H9 (cell line): ENCODE results near the gene CLDN22. TPM values are rescaled to one million over a fixed set of nuclear protein-coding genes. Genes with fewer than 3 reads are reported as not detected.

Experiments
- DNase-seq: peaks from one replicate; pipeline ENCODE4 v3.0.0-alpha.2; 2017
- H2AFZ ChIP-seq: one replicate; pipeline ENCODE4 v1.6.1; 2013; ENCODE audit warnings: mild to moderate bottlenecking, low read length, control low read depth, moderate library complexity
- H2AK5ac ChIP-seq: 2 replicates; pipeline ENCODE4 v1.6.1; 2013; ENCODE audit warnings: low read length, control low read depth, mixed read lengths; ENCODE audit not compliant: insufficient read length
- H2BK120ac ChIP-seq: one replicate; pipeline ENCODE4 v1.6.1; 2013; ENCODE audit warnings: low read depth, mild to moderate bottlenecking, low read length, control low read depth, inconsistent platforms; ENCODE audit not compliant: poor library complexity, severe bottlenecking
- H2BK12ac ChIP-seq: 2 replicates; pipeline ENCODE4 v1.6.1; 2013; ENCODE audit warnings: low read length, control low read depth, mixed read lengths, low read depth; ENCODE audit not compliant: insufficient read length
- H2BK15ac ChIP-seq: 2 replicates; pipeline ENCODE4 v1.6.1; 2013; ENCODE audit warnings: low read depth, low read length, control low read depth
- H2BK20ac ChIP-seq: one replicate; pipeline ENCODE4 v1.6.1; 2013; ENCODE audit warnings: low read depth, mild to moderate bottlenecking, low read length, control low read depth, inconsistent platforms; ENCODE audit not compliant: poor library complexity, severe bottlenecking
- H2BK5ac ChIP-seq: 2 replicates; pipeline ENCODE4 v1.6.1; 2013; ENCODE audit warnings: low read length, control low read depth, mixed read lengths; ENCODE audit not compliant: insufficient read length
- H3K14ac ChIP-seq: 2 replicates; pipeline ENCODE4 v1.6.1; 2013; ENCODE audit warnings: low read length, control low read depth; ENCODE audit not compliant: insufficient read depth
- H3K18ac ChIP-seq: 2 replicates; pipeline ENCODE4 v1.6.1; 2013; ENCODE audit warnings: low read depth, mild to moderate bottlenecking, mixed read lengths, low read length, control low read depth; ENCODE audit not compliant: insufficient read length
- H3K23ac ChIP-seq: 2 replicates; pipeline ENCODE4 v1.6.1; 2013; ENCODE audit warnings: low read length, control low read depth, mixed read lengths, low read depth; ENCODE audit not compliant: insufficient read length
- H3K23me2 ChIP-seq: 2 replicates; pipeline ENCODE4 v1.6.1; 2013; ENCODE audit warnings: low read depth, mild to moderate bottlenecking, mixed read lengths, low read length, control low read depth; ENCODE audit not compliant: insufficient read length, poor library complexity, severe bottlenecking
- H3K27ac ChIP-seq: 2 replicates; pipeline ENCODE4 v1.5.1; 2013; ENCODE audit warnings: low read length, control low read depth, mixed read lengths, low read depth; ENCODE audit not compliant: insufficient read length
- H3K27me3 ChIP-seq: 2 replicates; pipeline ENCODE4 v1.6.1; 2013; ENCODE audit warnings: low read length, control low read depth, inconsistent platforms; ENCODE audit not compliant: insufficient read depth
- H3K4ac ChIP-seq: 2 replicates; pipeline ENCODE4 v1.6.1; 2013; ENCODE audit warnings: low read depth, mild to moderate bottlenecking, control low read depth, inconsistent platforms, low read length, moderate library complexity
- H3K4me1 ChIP-seq: 2 replicates; pipeline ENCODE4 v1.6.1; 2013; ENCODE audit warnings: low read length, control low read depth, inconsistent platforms; ENCODE audit not compliant: insufficient read depth
- H3K4me2 ChIP-seq: 2 replicates; pipeline ENCODE4 v1.6.1; 2013; ENCODE audit warnings: low read length, control low read depth, mixed read lengths; ENCODE audit not compliant: insufficient read length, insufficient read depth
- H3K56ac ChIP-seq: 2 replicates; pipeline ENCODE4 v1.6.1; 2013; ENCODE audit warnings: low read depth, mild to moderate bottlenecking, mixed read lengths, low read length, control low read depth; ENCODE audit not compliant: insufficient read length
- H3K79me1 ChIP-seq: 2 replicates; pipeline ENCODE4 v1.6.1; 2013; ENCODE audit warnings: low read depth, mild to moderate bottlenecking, moderate library complexity, low read length, control low read depth, inconsistent platforms; ENCODE audit not compliant: insufficient read depth, poor library complexity, severe bottlenecking
- H3K79me2 ChIP-seq: 2 replicates; pipeline ENCODE4 v1.6.1; 2013; ENCODE audit warnings: low read length, control low read depth, inconsistent platforms; ENCODE audit not compliant: insufficient read depth
- H3K9ac ChIP-seq: 2 replicates; pipeline ENCODE4 v1.6.1; 2013; ENCODE audit warnings: low read length, control low read depth, mixed read lengths; ENCODE audit not compliant: insufficient read length; ENCODE audit errors: extremely low read depth
- H3K9me3 ChIP-seq: one replicate; pipeline ENCODE4 v1.6.1; 2013; ENCODE audit warnings: low read depth, low read length, inconsistent platforms; ENCODE audit not compliant: control insufficient read depth
- H3T11ph ChIP-seq: one replicate; pipeline ENCODE4 v1.6.1; 2013; ENCODE audit warnings: mild to moderate bottlenecking, low read length, control low read depth, inconsistent platforms
- H4K20me1 ChIP-seq: one replicate; pipeline ENCODE4 v1.6.1; 2013; ENCODE audit not compliant: control insufficient read depth, insufficient read length, insufficient read depth
- H4K5ac ChIP-seq: 2 replicates; pipeline ENCODE4 v1.6.1; 2013; ENCODE audit warnings: low read depth, mild to moderate bottlenecking, mixed read lengths, low read length, control low read depth; ENCODE audit not compliant: insufficient read length
- H4K8ac ChIP-seq: replicated peaks from 2 replicates; pipeline ENCODE4 v1.6.1; 2013; ENCODE audit warnings: low read length, control low read depth, mixed read lengths, low read depth; ENCODE audit not compliant: insufficient read length
- H4K91ac ChIP-seq: 2 replicates; pipeline ENCODE4 v1.6.1; 2013; ENCODE audit warnings: low read depth, mild to moderate bottlenecking, moderate library complexity, mixed read lengths, low read length, control low read depth; ENCODE audit not compliant: insufficient read length
- H3K27ac Mint-ChIP-seq, 3 experiments: 2 replicates in 2 of 3; 3 replicates in 1 of 3; pipeline ENCODE4 v1.8.0; 2020 to 2021; ENCODE audit warnings: mixed read lengths in 3 of 3, mild to moderate bottlenecking in 1 of 3, moderate library complexity in 1 of 3
- H3K27me3 Mint-ChIP-seq: 2 replicates; pipeline ENCODE4 v1.8.0; 2021; ENCODE audit warnings: low read depth, mild to moderate bottlenecking, moderate library complexity, mixed read lengths
- H3K36me3 Mint-ChIP-seq, 3 experiments: 2 replicates in 2 of 3; 3 replicates in 1 of 3; pipeline ENCODE4 v1.8.0; 2020 to 2021; ENCODE audit warnings: low read depth in 3 of 3, mixed read lengths in 3 of 3; ENCODE audit not compliant: insufficient read depth in 1 of 3
- H3K4me1 Mint-ChIP-seq, 2 experiments: 2 replicates each; pipeline ENCODE4 v1.8.0; 2020; ENCODE audit warnings: mixed read lengths in 2 of 2
- H3K4me3 Mint-ChIP-seq, 2 experiments: 2 replicates in 1 of 2; 3 replicates in 1 of 2; pipeline ENCODE4 v1.8.0; 2020 to 2021; ENCODE audit warnings: mild to moderate bottlenecking in 2 of 2, mixed read lengths in 2 of 2, moderate library complexity in 1 of 2
- H3K9me3 Mint-ChIP-seq, 2 experiments: 2 replicates in 1 of 2; 3 replicates in 1 of 2; pipeline ENCODE4 v1.8.0; 2020; ENCODE audit warnings: mild to moderate bottlenecking in 2 of 2, mixed read lengths in 2 of 2, moderate library complexity in 1 of 2
- CTCF ChIP-seq: fragments of 200-600 bp; sonication (generic); conservative IDR thresholded peaks from 3 replicates; pipeline ENCODE4 v1.8.0; 2021; ENCODE audit warnings: antibody characterized with exemption, mild to moderate bottlenecking
- WGBS: extraction: QIAGEN DNeasy Blood & Tissue Kit; methylation state at CpG from one replicate; pipeline ENCODE4 v1.1.7; 2013; ENCODE audit warnings: missing lambda C conversion rate, low lambda C conversion rate, mixed read lengths; ENCODE audit not compliant: insufficient read length; ENCODE audit errors: extremely low coverage; 5-methylcytosine and 5-hydroxymethylcytosine counted together
- total RNA-seq: library from RNA; stranded (reverse); gene quantifications from 2 replicates; pipeline ENCODE4 v1.2.1, GENCODE V29; 2021

Gene CLDN22
- total RNA-seq, 1 experiment from 2014 or later: not detected

GRCh38 chr4:183304067-183304466 is 16.0 kb downstream of the CLDN22 start:
- no peaks in the 10 kb centered on the region for H3K9me3 Mint-ChIP-seq
- no peak overlapping the region for H2BK12ac ChIP-seq
- no CpG with 5 or more reads among the region's 4 CpGs for WGBS
- no peaks in the 10 kb centered on the region for H3K9me3 ChIP-seq
- no peaks in the 10 kb centered on the region for H3K4me1 Mint-ChIP-seq
- H3K4me1 ChIP-seq: no peaks in the 10 kb centered on the region
- peak overlapping the region in 1 of 3 experiments; percentile 22; a peak in 1 of 7 replicates for H3K27ac Mint-ChIP-seq
- H3K27me3 Mint-ChIP-seq: no peaks in the 10 kb centered on the region
- no peak overlapping the region for H2BK5ac ChIP-seq
- H3K23ac ChIP-seq: no peak overlapping the region
- no peak for TF ChIP-seq CTCF
- no peak overlapping the region for H4K8ac ChIP-seq
- H3K18ac ChIP-seq: no peak overlapping the region
- no peak overlapping the region for H2AK5ac ChIP-seq
- H4K20me1 ChIP-seq: no peaks in the 10 kb centered on the region
- H3K79me1 ChIP-seq: no peaks in the 10 kb centered on the region
- H3K14ac ChIP-seq: no peak overlapping the region
- no peaks in the 10 kb centered on the region for H3K79me2 ChIP-seq
- no peaks in the 10 kb centered on the region for H3K23me2 ChIP-seq
- DNase-seq: no peak
- H3K4ac ChIP-seq: no peak overlapping the region
- H2AFZ ChIP-seq: no peak overlapping the region
- no peak overlapping the region for H3K56ac ChIP-seq
- no peak overlapping the region for H4K5ac ChIP-seq
- H3K4me2 ChIP-seq: no peak overlapping the region
- H3K4me3 Mint-ChIP-seq: no peak overlapping the region
- no peak overlapping the region for H2BK15ac ChIP-seq
- H3K9ac ChIP-seq: no peak overlapping the region
- H3K27me3 ChIP-seq: no peaks in the 10 kb centered on the region
- H2BK120ac ChIP-seq: no peak overlapping the region
- H3T11ph ChIP-seq: no peak overlapping the region
- H3K36me3 Mint-ChIP-seq: peaks cover 11 to 39% (median 35%) of the 10 kb centered on the region in 3 experiments; a peak in 6 of 7 replicates
- no peak overlapping the region for H4K91ac ChIP-seq
- H3K27ac ChIP-seq: no peak overlapping the region
- H2BK20ac ChIP-seq: no peak overlapping the region
